GM19240 (cell line): Measurements from ENCODE around the gene ADGRB3.

ENCODE experiments used
- DNase-seq: peaks from one replicate; pipeline ENCODE4 v3.0.0; 2011; ENCODE audit warnings: low spot score; ENCODE audit not compliant: insufficient read length

ADGRB3 gene

GRCh38 chr6:68634726-68635411, at the start of gene ADGRB3:
Gene ADGRB3, plus strand, starts transcription at chr6:68635282. Its CDS starts 3,394 bp downstream, at chr6:68638676.
- no peak for DNase-seq

- DNase-seq, result no peak
Observed at GRCh38 chr6:68593558-68593957, 41.5 kb upstream of the ADGRB3 start.

GRCh38 chr6:68597642-68598041, 37.4 kb upstream of the ADGRB3 start:
- DNase-seq, result no peak

- DNase-seq, result no peak
Observed at GRCh38 chr6:68615938-68616337, 19.1 kb upstream of the ADGRB3 start.

- no peak for DNase-seq
Observed at GRCh38 chr6:68625998-68626397, 9.1 kb upstream of the ADGRB3 start.

GRCh38 chr6:68628161-68628560, 6.9 kb upstream of the ADGRB3 start:
- no peak for DNase-seq

- DNase-seq, result no peak
Observed at GRCh38 chr6:68632734-68633133, 2.3 kb upstream of the ADGRB3 start.

- DNase-seq, result no peak
Observed at GRCh38 chr6:68633281-68633971, 1.7 kb upstream of the ADGRB3 start.

GRCh38 chr6:68633972-68634725, 933 bp upstream of the ADGRB3 start:
- DNase-seq, result no peak

GRCh38 chr6:68635412-68635705, 277 bp downstream of the ADGRB3 start:
- DNase-seq, result no peak

- no peak for DNase-seq
Observed at GRCh38 chr6:68635706-68636513, 828 bp downstream of the ADGRB3 start.

GRCh38 chr6:68636666-68637065, 1.6 kb downstream of the ADGRB3 start:
- no peak for DNase-seq

- no peak for DNase-seq
Observed at GRCh38 chr6:68637071-68637470, 2.0 kb downstream of the ADGRB3 start.

- no peak for DNase-seq
Observed at GRCh38 chr6:68637782-68638181, 2.7 kb downstream of the ADGRB3 start.

GRCh38 chr6:68638230-68638900, 3.3 kb downstream of the ADGRB3 start:
- DNase-seq, result no peak

GRCh38 chr6:68639211-68639610, 4.1 kb downstream of the ADGRB3 start:
- DNase-seq, result no peak

- DNase-seq, result no peak
Observed at GRCh38 chr6:68639826-68640490, 4.9 kb downstream of the ADGRB3 start.

GRCh38 chr6:68640491-68640835, 5.4 kb downstream of the ADGRB3 start:
- DNase-seq, result no peak

- DNase-seq, result no peak
Observed at GRCh38 chr6:68641172-68641571, 6.1 kb downstream of the ADGRB3 start.

GRCh38 chr6:68642081-68642480, 7.0 kb downstream of the ADGRB3 start:
- no peak for DNase-seq

- DNase-seq, result no peak
Observed at GRCh38 chr6:68642977-68643376, 7.9 kb downstream of the ADGRB3 start.
